ENCODE results near the gene KNSTRN. TPM values are rescaled to one million over a fixed set of nuclear protein-coding genes. Genes with fewer than 3 reads are reported as not detected.
A peak's percentile ranks its signal among the peaks of the same experiment; 100 is the strongest.

KNSTRN gene
- total and polyA plus RNA-seq, 2 of the 13 experiments (the other 11 are each of a cell fraction or from before 2014, with no cell fraction given): 20.3 to 62.3 TPM

GRCh38 chr15:40441565-40442531, 59.3 kb downstream of the KNSTRN start (continued):
- TF ChIP-seq ZZZ3 (CRISPR knock-in tag; IDR thresholded peaks at IDR 0.05; ENCODE audit: borderline replicate concordance) (no peak), SP5 (CRISPR knock-in tag; IDR thresholded peaks at IDR 0.05; ENCODE audit: borderline replicate concordance, low read depth) (no peak), ZNF335 (CRISPR knock-in tag; IDR thresholded peaks at IDR 0.05) (no peak), KDM5B (CRISPR knock-in tag; IDR thresholded peaks at IDR 0.05; ENCODE audit: borderline replicate concordance) (no peak; the same call in 1 of the 2 replicates), TCF7L2 (IDR thresholded peaks at IDR 0.05; ENCODE audit: low read depth, low read length) (no peak), JUNB (CRISPR knock-in tag; IDR thresholded peaks at IDR 0.05; ENCODE audit: borderline replicate concordance) (no peak), POLR2AphosphoS2 (IDR thresholded peaks at IDR 0.05; ENCODE audit: low read depth, low read length) (no peak), NAIF1 (CRISPR knock-in tag; IDR thresholded peaks at IDR 0.05; ENCODE audit: borderline replicate concordance) (no peak), LCORL (IDR thresholded peaks at IDR 0.05) (no peak), LCORL (CRISPR knock-in tag; IDR thresholded peaks at IDR 0.05) (0 out of 2 replicates have a peak, but pooled peaks have one; percentile 34), ZSCAN5A (CRISPR knock-in tag; IDR thresholded peaks at IDR 0.05; ENCODE audit: borderline replicate concordance) (no peak), ZNF563 (CRISPR knock-in tag; IDR thresholded peaks at IDR 0.05) (peak; percentile 61; the same call in 1 of the 2 replicates), GATAD2A (CRISPR knock-in tag; IDR thresholded peaks at IDR 0.05) (no peak), PITX1 (CRISPR knock-in tag; IDR thresholded peaks at IDR 0.05) (no peak), NCOA1 (CRISPR knock-in tag; IDR thresholded peaks at IDR 0.05) (no peak), DPF2 (CRISPR knock-in tag; IDR thresholded peaks at IDR 0.05; ENCODE audit: borderline replicate concordance, low read depth) (no peak), SRSF4 (IDR thresholded peaks at IDR 0.05; ENCODE audit: low read depth, low read length, poor library complexity, severe bottlenecking) (no peak), ZNF713 (CRISPR knock-in tag; IDR thresholded peaks at IDR 0.05) (no peak), SMAD3 (CRISPR knock-in tag; IDR thresholded peaks at IDR 0.05) (no peak), ELF1 (CRISPR knock-in tag; IDR thresholded peaks at IDR 0.05) (no peak), AHR (CRISPR knock-in tag; IDR thresholded peaks at IDR 0.05) (no peak)
- TF ChIP-seq, protein P1, sequence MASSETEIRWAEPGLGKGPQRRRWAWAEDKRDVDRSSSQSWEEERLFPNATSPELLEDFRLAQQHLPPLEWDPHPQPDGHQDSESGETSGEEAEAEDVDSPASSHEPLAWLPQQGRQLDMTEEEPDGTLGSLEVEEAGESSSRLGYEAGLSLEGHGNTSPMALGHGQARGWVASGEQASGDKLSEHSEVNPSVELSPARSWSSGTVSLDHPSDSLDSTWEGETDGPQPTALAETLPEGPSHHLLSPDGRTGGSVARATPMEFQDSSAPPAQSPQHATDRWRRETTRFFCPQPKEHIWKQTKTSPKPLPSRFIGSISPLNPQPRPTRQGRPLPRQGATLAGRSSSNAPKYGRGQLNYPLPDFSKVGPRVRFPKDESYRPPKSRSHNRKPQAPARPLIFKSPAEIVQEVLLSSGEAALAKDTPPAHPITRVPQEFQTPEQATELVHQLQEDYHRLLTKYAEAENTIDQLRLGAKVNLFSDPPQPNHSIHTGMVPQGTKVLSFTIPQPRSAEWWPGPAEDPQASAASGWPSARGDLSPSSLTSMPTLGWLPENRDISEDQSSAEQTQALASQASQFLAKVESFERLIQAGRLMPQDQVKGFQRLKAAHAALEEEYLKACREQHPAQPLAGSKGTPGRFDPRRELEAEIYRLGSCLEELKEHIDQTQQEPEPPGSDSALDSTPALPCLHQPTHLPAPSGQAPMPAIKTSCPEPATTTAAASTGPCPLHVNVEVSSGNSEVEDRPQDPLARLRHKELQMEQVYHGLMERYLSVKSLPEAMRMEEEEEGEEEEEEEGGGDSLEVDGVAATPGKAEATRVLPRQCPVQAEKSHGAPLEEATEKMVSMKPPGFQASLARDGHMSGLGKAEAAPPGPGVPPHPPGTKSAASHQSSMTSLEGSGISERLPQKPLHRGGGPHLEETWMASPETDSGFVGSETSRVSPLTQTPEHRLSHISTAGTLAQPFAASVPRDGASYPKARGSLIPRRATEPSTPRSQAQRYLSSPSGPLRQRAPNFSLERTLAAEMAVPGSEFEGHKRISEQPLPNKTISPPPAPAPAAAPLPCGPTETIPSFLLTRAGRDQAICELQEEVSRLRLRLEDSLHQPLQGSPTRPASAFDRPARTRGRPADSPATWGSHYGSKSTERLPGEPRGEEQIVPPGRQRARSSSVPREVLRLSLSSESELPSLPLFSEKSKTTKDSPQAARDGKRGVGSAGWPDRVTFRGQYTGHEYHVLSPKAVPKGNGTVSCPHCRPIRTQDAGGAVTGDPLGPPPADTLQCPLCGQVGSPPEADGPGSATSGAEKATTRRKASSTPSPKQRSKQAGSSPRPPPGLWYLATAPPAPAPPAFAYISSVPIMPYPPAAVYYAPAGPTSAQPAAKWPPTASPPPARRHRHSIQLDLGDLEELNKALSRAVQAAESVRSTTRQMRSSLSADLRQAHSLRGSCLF (CRISPR knock-in tag; IDR thresholded peaks at IDR 0.05; ENCODE audit: borderline replicate concordance): no peak
- TF ChIP-seq, protein P2, sequence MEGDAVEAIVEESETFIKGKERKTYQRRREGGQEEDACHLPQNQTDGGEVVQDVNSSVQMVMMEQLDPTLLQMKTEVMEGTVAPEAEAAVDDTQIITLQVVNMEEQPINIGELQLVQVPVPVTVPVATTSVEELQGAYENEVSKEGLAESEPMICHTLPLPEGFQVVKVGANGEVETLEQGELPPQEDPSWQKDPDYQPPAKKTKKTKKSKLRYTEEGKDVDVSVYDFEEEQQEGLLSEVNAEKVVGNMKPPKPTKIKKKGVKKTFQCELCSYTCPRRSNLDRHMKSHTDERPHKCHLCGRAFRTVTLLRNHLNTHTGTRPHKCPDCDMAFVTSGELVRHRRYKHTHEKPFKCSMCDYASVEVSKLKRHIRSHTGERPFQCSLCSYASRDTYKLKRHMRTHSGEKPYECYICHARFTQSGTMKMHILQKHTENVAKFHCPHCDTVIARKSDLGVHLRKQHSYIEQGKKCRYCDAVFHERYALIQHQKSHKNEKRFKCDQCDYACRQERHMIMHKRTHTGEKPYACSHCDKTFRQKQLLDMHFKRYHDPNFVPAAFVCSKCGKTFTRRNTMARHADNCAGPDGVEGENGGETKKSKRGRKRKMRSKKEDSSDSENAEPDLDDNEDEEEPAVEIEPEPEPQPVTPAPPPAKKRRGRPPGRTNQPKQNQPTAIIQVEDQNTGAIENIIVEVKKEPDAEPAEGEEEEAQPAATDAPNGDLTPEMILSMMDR (CRISPR knock-in tag; IDR thresholded peaks at IDR 0.05): peak; percentile 61
